Measurements from ENCODE around the gene OCIAD1. TPM values are rescaled to one million over a fixed set of nuclear protein-coding genes. Genes with fewer than 3 reads are reported as not detected.

The OCIAD1 gene
- total and polyA plus RNA-seq, 10 of the 15 experiments (the other 5 are each of a cell fraction or from before 2014, with no cell fraction given), result 89.1 to 196 (median 136) TPM

- TF ChIP-seq ZNF687 (IDR thresholded peaks at IDR 0.05), result peak; percentile 78
- no peak for TF ChIP-seq CHD4 (IDR thresholded peaks at IDR 0.05)
- TF ChIP-seq POLR2A (IDR thresholded peaks at IDR 0.05; ENCODE audit: low read depth, low read length), result peak; percentile 96
- TF ChIP-seq MEF2B (IDR thresholded peaks at IDR 0.05; ENCODE audit: partially characterized antibody, poor library complexity, severe bottlenecking), result peak; percentile 60
- TF ChIP-seq MTA3 (IDR thresholded peaks at IDR 0.05; ENCODE audit: borderline replicate concordance, low read length), result no peak; the same call in 1 of the 2 replicates
- TF ChIP-seq HDAC2 (IDR thresholded peaks at IDR 0.05), result no peak
- no peak for TF ChIP-seq RFX5 (IDR thresholded peaks at IDR 0.05; ENCODE audit: low read depth, low read length)
- TF ChIP-seq ATF2 (IDR thresholded peaks at IDR 0.05; ENCODE audit: low read length), result peak; percentile 81
- no peak for TF ChIP-seq USF1 (IDR thresholded peaks at IDR 0.05; ENCODE audit: borderline replicate concordance, extremely low read length, insufficient read depth, low read depth, low read length)
- no peak for TF ChIP-seq ZNF622 (IDR thresholded peaks at IDR 0.05)
- TF ChIP-seq SMARCA5 (IDR thresholded peaks at IDR 0.05), result no peak
- TF ChIP-seq REST (IDR thresholded peaks at IDR 0.05; ENCODE audit: low read depth, low read length), result no peak; the same call in 1 of the 2 replicates
- peak; percentile 73 for TF ChIP-seq TARDBP (IDR thresholded peaks at IDR 0.05; ENCODE audit: borderline replicate concordance)
- TF ChIP-seq TBL1XR1 (IDR thresholded peaks at IDR 0.05; ENCODE audit: low read depth, low read length), result 0 out of 2 replicates have a peak, but pooled peaks have one; percentile 77
- TF ChIP-seq EZH2 (IDR thresholded peaks at IDR 0.05; ENCODE audit: borderline replicate concordance, control insufficient read depth, low read depth, low read length), result no peak
- TF ChIP-seq SREBF1 (IDR thresholded peaks at IDR 0.05; ENCODE audit: low read length), result no peak
- peak; percentile 54 for TF ChIP-seq RELA (IDR thresholded peaks at IDR 0.05; ENCODE audit: borderline replicate concordance, partially characterized antibody)
- no peak for TF ChIP-seq HSF1 (IDR thresholded peaks at IDR 0.05; ENCODE audit: low read depth, low read length)
- 0 out of 2 replicates have a peak, but pooled peaks have one; percentile 3 for TF ChIP-seq MEF2A (IDR thresholded peaks at IDR 0.05; ENCODE audit: insufficient read depth, low read depth, low read length)
These were observed at the start of gene OCIAD1 (continued) for GRCh38 chr4:48830706-48831531.

Measured in GM12878 (cell line).